ENCODE data around the gene ZBTB38.

Gene ZBTB38

DNA sequence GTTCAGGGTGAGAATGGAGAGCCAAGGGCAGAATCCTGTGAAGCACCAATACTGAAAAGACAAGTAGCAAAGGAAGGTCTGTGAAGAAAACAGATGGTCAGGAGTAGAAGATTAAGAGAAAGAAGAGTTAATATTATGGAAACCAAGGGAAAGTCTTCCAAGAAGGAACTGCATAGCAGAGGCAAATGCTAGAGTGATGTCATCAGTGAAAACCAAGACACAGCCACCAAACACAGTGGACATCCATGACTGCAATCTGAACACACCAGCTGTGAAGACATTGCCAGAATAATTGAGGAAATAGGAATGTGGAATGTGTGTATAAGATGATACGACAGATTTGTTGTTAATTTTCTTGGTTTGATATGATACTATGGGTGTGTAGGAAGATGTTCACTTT is 26.8 kb upstream of the ZBTB38 start:
- no peak overlapping the region for H3K14ac ChIP-seq (ENCODE audit: low read length)
- WGBS, 2 donors (ENCODE audit: extremely low coverage in 2 of 2, insufficient read length in 2 of 2, insufficient replicate concordance in 1 of 2) = 100% methylated on average over 1 of the region's 1 CpG; no CpG with 5 or more reads in 1 of the 2 donors
- no peak overlapping the region for H3K4ac ChIP-seq (ENCODE audit: low read length)
- no peak overlapping the region for H2AK5ac ChIP-seq (ENCODE audit: low read depth, low read length)
- H3K27me3 ChIP-seq (ENCODE audit: control insufficient read depth in 3 of 3, insufficient read depth in 3 of 3, low read depth in 1 of 3, low read length in 3 of 3) = no peaks in the 10 kb centered on the region
- H3K79me1 ChIP-seq (ENCODE audit: low read depth, low read length) = no peaks in the 10 kb centered on the region
- H2BK12ac ChIP-seq (ENCODE audit: low read length) = no peak overlapping the region
- no peak overlapping the region for H4K8ac ChIP-seq (ENCODE audit: low read depth, low read length)
- no peaks in the 10 kb centered on the region for H3K9me3 ChIP-seq (replicated peaks in 1 of 2; ENCODE audit: control insufficient read depth in 2 of 2, insufficient read depth in 1 of 2, low read depth in 1 of 2, low read length in 2 of 2)
- H3K4me1 ChIP-seq (ENCODE audit: control insufficient read depth in 2 of 2, insufficient read depth in 1 of 2, low read depth in 1 of 2, low read length in 2 of 2) = peaks cover 0 to 14% of the 10 kb centered on the region in 2 donors
- no peak for DNase-seq (ENCODE audit: low spot score)
- H2BK120ac ChIP-seq (ENCODE audit: low read depth, low read length) = no peak overlapping the region
- no peaks in the 10 kb centered on the region for H3K36me3 ChIP-seq (replicated peaks in 1 of 2; ENCODE audit: control insufficient read depth in 2 of 2, insufficient read depth in 2 of 2, low read length in 2 of 2)
- H3K4me2 ChIP-seq (ENCODE audit: insufficient read depth, low read length, poor library complexity, severe bottlenecking) = no peak overlapping the region
- no peak overlapping the region for H3K9ac ChIP-seq (ENCODE audit: low read depth, low read length, poor library complexity)
- H4K91ac ChIP-seq (ENCODE audit: low read depth, low read length, poor library complexity) = no peak overlapping the region
- H3K18ac ChIP-seq (ENCODE audit: low read length) = no peak overlapping the region
- H2BK15ac ChIP-seq (ENCODE audit: low read length) = no peak overlapping the region
- no peak overlapping the region for H3K27ac ChIP-seq (replicated peaks; ENCODE audit: low read length)
- no peak overlapping the region for H3K4me3 ChIP-seq (ENCODE audit: low read length in 2 of 2)
- no peak overlapping the region for H3K23ac ChIP-seq (ENCODE audit: low read depth, low read length, poor library complexity)
- no peak overlapping the region for H2AFZ ChIP-seq (ENCODE audit: low read length)
- no peak overlapping the region for H2BK5ac ChIP-seq (ENCODE audit: low read length)

DNA sequence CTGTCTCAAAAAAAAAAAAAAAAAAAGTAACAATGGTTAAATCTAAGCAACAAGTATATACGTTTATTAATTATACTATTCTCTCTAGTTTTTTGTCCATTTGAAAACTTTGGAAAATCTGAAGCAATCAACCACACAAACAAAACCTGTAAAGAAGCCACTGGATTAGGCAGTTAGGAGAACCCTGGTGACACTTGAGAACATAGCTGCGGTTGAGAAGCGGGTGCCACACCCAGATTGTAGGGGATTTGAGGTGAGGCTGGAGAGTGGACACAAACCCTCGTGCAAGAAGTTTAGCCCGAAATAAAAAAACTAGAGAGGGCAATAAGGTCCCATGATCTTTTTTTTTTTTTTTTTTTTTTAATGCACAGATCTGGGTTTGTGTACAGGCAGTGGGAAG is 25.9 kb upstream of the ZBTB38 start:
- Histone ChIP-seq H3K4me1 (ENCODE audit: control insufficient read depth in 2 of 2, insufficient read depth in 1 of 2, low read depth in 1 of 2, low read length in 2 of 2) (peaks cover 0 to 12% of the 10 kb centered on the region in 2 donors), H3K14ac (ENCODE audit: low read length) (no peak overlapping the region), H3K4me3 (ENCODE audit: low read length in 2 of 2) (no peak overlapping the region), H2BK120ac (ENCODE audit: low read depth, low read length) (no peak overlapping the region), H3K27ac (replicated peaks; ENCODE audit: low read length) (no peak overlapping the region), H2BK12ac (ENCODE audit: low read length) (no peak overlapping the region), H2BK15ac (ENCODE audit: low read length) (no peak overlapping the region), H3K27me3 (ENCODE audit: control insufficient read depth in 3 of 3, insufficient read depth in 3 of 3, low read depth in 1 of 3, low read length in 3 of 3) (no peaks in the 10 kb centered on the region), H3K4ac (ENCODE audit: low read length) (no peak overlapping the region), H3K18ac (ENCODE audit: low read length) (no peak overlapping the region), H4K8ac (ENCODE audit: low read depth, low read length) (no peak overlapping the region), H2BK5ac (ENCODE audit: low read length) (no peak overlapping the region), H3K4me2 (ENCODE audit: insufficient read depth, low read length, poor library complexity, severe bottlenecking) (no peak overlapping the region), H3K23ac (ENCODE audit: low read depth, low read length, poor library complexity) (no peak overlapping the region), H3K36me3 (replicated peaks in 1 of 2; ENCODE audit: control insufficient read depth in 2 of 2, insufficient read depth in 2 of 2, low read length in 2 of 2) (no peaks in the 10 kb centered on the region), H4K91ac (ENCODE audit: low read depth, low read length, poor library complexity) (no peak overlapping the region), H3K79me1 (ENCODE audit: low read depth, low read length) (no peaks in the 10 kb centered on the region), H2AFZ (ENCODE audit: low read length) (no peak overlapping the region), H2AK5ac (ENCODE audit: low read depth, low read length) (no peak overlapping the region), H3K9me3 (replicated peaks in 1 of 2; ENCODE audit: control insufficient read depth in 2 of 2, insufficient read depth in 1 of 2, low read depth in 1 of 2, low read length in 2 of 2) (no peaks in the 10 kb centered on the region), H3K9ac (ENCODE audit: low read depth, low read length, poor library complexity) (no peak overlapping the region)
- WGBS, 2 donors (ENCODE audit: extremely low coverage in 2 of 2, insufficient read length in 2 of 2, insufficient replicate concordance in 1 of 2) = no CpG with 5 or more reads among the region's 5 CpGs
- DNase-seq (ENCODE audit: low spot score) = no peak

DNA sequence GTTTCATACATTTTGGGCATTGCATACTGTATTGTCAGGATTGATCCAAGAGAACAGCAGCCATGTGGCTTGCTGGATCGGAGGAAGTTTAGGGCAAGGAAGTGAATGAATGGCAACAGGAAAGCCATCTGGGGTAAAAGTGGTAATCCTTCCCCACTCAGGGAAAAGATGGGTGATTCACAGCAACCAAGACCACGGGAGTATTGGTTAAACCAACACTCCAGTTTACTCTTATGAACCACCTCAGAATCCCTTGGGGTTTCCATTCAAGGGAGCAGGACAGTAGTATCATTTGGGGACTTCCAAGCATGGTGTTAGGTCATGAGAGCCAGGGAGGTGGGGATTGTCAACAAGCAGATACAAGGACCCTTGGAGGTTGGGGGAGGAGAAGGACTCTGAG is 25.2 kb upstream of the ZBTB38 start:
- Histone ChIP-seq H3K18ac (ENCODE audit: low read length) (no peak overlapping the region), H3K4me1 (ENCODE audit: control insufficient read depth in 2 of 2, insufficient read depth in 1 of 2, low read depth in 1 of 2, low read length in 2 of 2) (peaks cover 0 to 8% of the 10 kb centered on the region in 2 donors), H3K4me2 (ENCODE audit: insufficient read depth, low read length, poor library complexity, severe bottlenecking) (no peak overlapping the region), H3K9me3 (replicated peaks in 1 of 2; ENCODE audit: control insufficient read depth in 2 of 2, insufficient read depth in 1 of 2, low read depth in 1 of 2, low read length in 2 of 2) (no peaks in the 10 kb centered on the region), H2BK15ac (ENCODE audit: low read length) (no peak overlapping the region), H3K23ac (ENCODE audit: low read depth, low read length, poor library complexity) (no peak overlapping the region), H3K27me3 (ENCODE audit: control insufficient read depth in 3 of 3, insufficient read depth in 3 of 3, low read depth in 1 of 3, low read length in 3 of 3) (no peaks in the 10 kb centered on the region), H4K8ac (ENCODE audit: low read depth, low read length) (no peak overlapping the region), H3K79me1 (ENCODE audit: low read depth, low read length) (no peaks in the 10 kb centered on the region), H3K4me3 (ENCODE audit: low read length in 2 of 2) (no peak overlapping the region), H3K4ac (ENCODE audit: low read length) (no peak overlapping the region), H2AFZ (ENCODE audit: low read length) (no peak overlapping the region), H4K91ac (ENCODE audit: low read depth, low read length, poor library complexity) (no peak overlapping the region), H2BK120ac (ENCODE audit: low read depth, low read length) (no peak overlapping the region), H3K36me3 (replicated peaks in 1 of 2; ENCODE audit: control insufficient read depth in 2 of 2, insufficient read depth in 2 of 2, low read length in 2 of 2) (no peaks in the 10 kb centered on the region), H3K9ac (ENCODE audit: low read depth, low read length, poor library complexity) (no peak overlapping the region), H2BK12ac (ENCODE audit: low read length) (no peak overlapping the region), H2AK5ac (ENCODE audit: low read depth, low read length) (no peak overlapping the region), H2BK5ac (ENCODE audit: low read length) (no peak overlapping the region), H3K27ac (replicated peaks; ENCODE audit: low read length) (no peak overlapping the region), H3K14ac (ENCODE audit: low read length) (no peak overlapping the region)
- no CpG with 5 or more reads among the region's 2 CpGs for WGBS, 2 donors (ENCODE audit: extremely low coverage in 2 of 2, insufficient read length in 2 of 2, insufficient replicate concordance in 1 of 2)
- no peak for DNase-seq (ENCODE audit: low spot score)

DNA sequence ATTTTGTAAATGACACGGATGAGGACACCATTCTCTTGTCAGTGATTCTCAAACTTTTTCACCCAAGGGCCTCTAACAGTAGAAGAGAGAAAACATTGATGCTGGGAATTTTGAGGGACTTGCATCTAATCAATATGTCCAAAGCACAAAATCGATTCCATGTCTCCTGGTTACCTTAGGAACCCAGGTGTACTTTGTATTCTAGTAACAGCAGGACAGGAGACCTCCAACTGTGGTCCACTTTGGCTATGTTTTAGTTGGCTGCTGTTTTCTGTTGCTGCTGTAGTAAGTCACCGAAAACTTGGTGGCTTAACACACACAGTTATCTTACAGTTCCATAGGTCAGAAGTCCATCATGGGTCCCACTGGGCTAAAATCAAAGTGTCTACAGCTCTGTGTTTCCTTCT is 24.4 kb upstream of the ZBTB38 start:
- Histone ChIP-seq H3K4me2 (ENCODE audit: insufficient read depth, low read length, poor library complexity, severe bottlenecking) (no peak overlapping the region), H3K9me3 (replicated peaks in 1 of 2; ENCODE audit: control insufficient read depth in 2 of 2, insufficient read depth in 1 of 2, low read depth in 1 of 2, low read length in 2 of 2) (no peaks in the 10 kb centered on the region), H4K8ac (ENCODE audit: low read depth, low read length) (no peak overlapping the region), H3K18ac (ENCODE audit: low read length) (no peak overlapping the region), H3K27me3 (ENCODE audit: control insufficient read depth in 3 of 3, insufficient read depth in 3 of 3, low read depth in 1 of 3, low read length in 3 of 3) (no peaks in the 10 kb centered on the region), H3K79me1 (ENCODE audit: low read depth, low read length) (no peaks in the 10 kb centered on the region), H3K4me1 (ENCODE audit: control insufficient read depth in 2 of 2, insufficient read depth in 1 of 2, low read depth in 1 of 2, low read length in 2 of 2) (peaks cover 0 to 8% of the 10 kb centered on the region in 2 donors), H3K36me3 (replicated peaks in 1 of 2; ENCODE audit: control insufficient read depth in 2 of 2, insufficient read depth in 2 of 2, low read length in 2 of 2) (no peaks in the 10 kb centered on the region), H3K14ac (ENCODE audit: low read length) (no peak overlapping the region), H2AK5ac (ENCODE audit: low read depth, low read length) (no peak overlapping the region), H3K23ac (ENCODE audit: low read depth, low read length, poor library complexity) (no peak overlapping the region), H2AFZ (ENCODE audit: low read length) (no peak overlapping the region), H3K27ac (replicated peaks; ENCODE audit: low read length) (no peak overlapping the region), H2BK15ac (ENCODE audit: low read length) (no peak overlapping the region), H2BK5ac (ENCODE audit: low read length) (no peak overlapping the region), H3K9ac (ENCODE audit: low read depth, low read length, poor library complexity) (no peak overlapping the region), H3K4me3 (ENCODE audit: low read length in 2 of 2) (no peak overlapping the region), H3K4ac (ENCODE audit: low read length) (no peak overlapping the region), H2BK12ac (ENCODE audit: low read length) (no peak overlapping the region), H4K91ac (ENCODE audit: low read depth, low read length, poor library complexity) (no peak overlapping the region), H2BK120ac (ENCODE audit: low read depth, low read length) (no peak overlapping the region)
- no peak for DNase-seq (ENCODE audit: low spot score)
- WGBS, 2 donors (ENCODE audit: extremely low coverage in 2 of 2, insufficient read length in 2 of 2, insufficient replicate concordance in 1 of 2) = no CpG with 5 or more reads among the region's 3 CpGs

Data from neuronal stem cell (in vitro differentiated cells).